Measurements from ENCODE around the gene CKAP2L.

The CKAP2L gene

GRCh38 chr2:112764071-112765044, at the start of gene CKAP2L:
Gene CKAP2L, minus strand, starts transcription at chr2:112764609. Its CDS starts 11 bp downstream, at chr2:112764598.
- DNase-seq, result peak; percentile 97

- no peak for DNase-seq
Measured at GRCh38 chr2:112813280-112813966, 49.0 kb upstream of the CKAP2L start.

- no peak for DNase-seq
Measured at GRCh38 chr2:112812318-112813267, 48.2 kb upstream of the CKAP2L start.

GRCh38 chr2:112811841-112812306, 47.5 kb upstream of the CKAP2L start:
- no peak for DNase-seq

GRCh38 chr2:112811276-112811831, 46.9 kb upstream of the CKAP2L start:
- no peak for DNase-seq

GRCh38 chr2:112809112-112809511, 44.7 kb upstream of the CKAP2L start:
- DNase-seq, result no peak

GRCh38 chr2:112807233-112807807, 42.9 kb upstream of the CKAP2L start:
- DNase-seq, result no peak

GRCh38 chr2:112805542-112805941, 41.1 kb upstream of the CKAP2L start:
- no peak for DNase-seq

- DNase-seq, result no peak
Measured at GRCh38 chr2:112803691-112804521, 39.5 kb upstream of the CKAP2L start.

GRCh38 chr2:112800881-112801583, 36.6 kb upstream of the CKAP2L start:
- DNase-seq, result no peak

GRCh38 chr2:112798979-112799975, 34.9 kb upstream of the CKAP2L start:
- no peak for DNase-seq

- no peak for DNase-seq
Measured at GRCh38 chr2:112796486-112796885, 32.1 kb upstream of the CKAP2L start.

GRCh38 chr2:112795774-112796173, 31.4 kb upstream of the CKAP2L start:
- no peak for DNase-seq

GRCh38 chr2:112794841-112795240, 30.4 kb upstream of the CKAP2L start:
- no peak for DNase-seq

- DNase-seq, result no peak
Measured at GRCh38 chr2:112794131-112794733, 29.8 kb upstream of the CKAP2L start.

- DNase-seq, result no peak
Measured at GRCh38 chr2:112793449-112793978, 29.1 kb upstream of the CKAP2L start.

GRCh38 chr2:112792419-112792818, 28.0 kb upstream of the CKAP2L start:
- no peak for DNase-seq

- no peak for DNase-seq
Measured at GRCh38 chr2:112791693-112792230, 27.4 kb upstream of the CKAP2L start.

Data from activated naive CD4-positive, alpha-beta T cell treated with anti-CD3 and anti-CD28 coated beads, Interleukin-2, amount 50 U/mL, for 16 hours (primary cell).